PFSK-1 (cell line): ENCODE measurements around the gene ZNF439.

Experiments
- FOXP2 ChIP-seq: optimal IDR thresholded peaks from 2 replicates; pipeline ENCODE3; 2011; ENCODE audit warnings: borderline replicate concordance, control low read depth, inconsistent platforms; ENCODE audit not compliant: insufficient read depth; ENCODE audit errors: extremely low read length, extremely low read depth
- POLR2AphosphoS5 ChIP-seq: IDR thresholded peaks from 2 replicates; pipeline ENCODE4 v1.6.1; 2012; ENCODE audit warnings: low read depth, mild to moderate bottlenecking, control low read depth, low read length, moderate library complexity
- SIN3A ChIP-seq: IDR thresholded peaks from 2 replicates; pipeline ENCODE4 v1.6.1; 2012; ENCODE audit warnings: mild to moderate bottlenecking, low read length, moderate library complexity, borderline replicate concordance; ENCODE audit not compliant: insufficient read depth
- TAF1 ChIP-seq: IDR thresholded peaks from 2 replicates; pipeline ENCODE4 v1.6.1; 2012; ENCODE audit warnings: low read length, control low read depth, borderline replicate concordance; ENCODE audit not compliant: insufficient read depth
- TF ChIP-seq, protein P1 (sequence below), 2 experiments: IDR thresholded peaks; 2 replicates each; pipeline versions ENCODE4 v1.6.1 to v1.8.0; 2011 to 2012; ENCODE audit warnings: low read depth in 2 of 2, low read length in 2 of 2, control low read depth in 1 of 2, inconsistent platforms in 1 of 2, mild to moderate bottlenecking in 1 of 2, moderate library complexity in 1 of 2; ENCODE audit not compliant: insufficient read depth in 1 of 2

Gene ZNF439

GRCh38 chr19:11856596-11857250, 8.2 kb downstream of the ZNF439 start:
- TF ChIP-seq FOXP2 (no peak), POLR2AphosphoS5 (no peak), TAF1 (no peak), SIN3A (no peak)
- TF ChIP-seq, protein P1, sequence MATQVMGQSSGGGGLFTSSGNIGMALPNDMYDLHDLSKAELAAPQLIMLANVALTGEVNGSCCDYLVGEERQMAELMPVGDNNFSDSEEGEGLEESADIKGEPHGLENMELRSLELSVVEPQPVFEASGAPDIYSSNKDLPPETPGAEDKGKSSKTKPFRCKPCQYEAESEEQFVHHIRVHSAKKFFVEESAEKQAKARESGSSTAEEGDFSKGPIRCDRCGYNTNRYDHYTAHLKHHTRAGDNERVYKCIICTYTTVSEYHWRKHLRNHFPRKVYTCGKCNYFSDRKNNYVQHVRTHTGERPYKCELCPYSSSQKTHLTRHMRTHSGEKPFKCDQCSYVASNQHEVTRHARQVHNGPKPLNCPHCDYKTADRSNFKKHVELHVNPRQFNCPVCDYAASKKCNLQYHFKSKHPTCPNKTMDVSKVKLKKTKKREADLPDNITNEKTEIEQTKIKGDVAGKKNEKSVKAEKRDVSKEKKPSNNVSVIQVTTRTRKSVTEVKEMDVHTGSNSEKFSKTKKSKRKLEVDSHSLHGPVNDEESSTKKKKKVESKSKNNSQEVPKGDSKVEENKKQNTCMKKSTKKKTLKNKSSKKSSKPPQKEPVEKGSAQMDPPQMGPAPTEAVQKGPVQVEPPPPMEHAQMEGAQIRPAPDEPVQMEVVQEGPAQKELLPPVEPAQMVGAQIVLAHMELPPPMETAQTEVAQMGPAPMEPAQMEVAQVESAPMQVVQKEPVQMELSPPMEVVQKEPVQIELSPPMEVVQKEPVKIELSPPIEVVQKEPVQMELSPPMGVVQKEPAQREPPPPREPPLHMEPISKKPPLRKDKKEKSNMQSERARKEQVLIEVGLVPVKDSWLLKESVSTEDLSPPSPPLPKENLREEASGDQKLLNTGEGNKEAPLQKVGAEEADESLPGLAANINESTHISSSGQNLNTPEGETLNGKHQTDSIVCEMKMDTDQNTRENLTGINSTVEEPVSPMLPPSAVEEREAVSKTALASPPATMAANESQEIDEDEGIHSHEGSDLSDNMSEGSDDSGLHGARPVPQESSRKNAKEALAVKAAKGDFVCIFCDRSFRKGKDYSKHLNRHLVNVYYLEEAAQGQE (IDR thresholded peaks at IDR 0.05; ENCODE audit: insufficient read depth in 1 of 2, low read depth in 2 of 2, low read length in 2 of 2), result no peak

GRCh38 chr19:11860721-11861120, 12.2 kb downstream of the ZNF439 start:
- TF ChIP-seq, protein P1 (IDR thresholded peaks at IDR 0.05; ENCODE audit: insufficient read depth in 1 of 2, low read depth in 2 of 2, low read length in 2 of 2), result no peak
- TF ChIP-seq TAF1, result no peak
- TF ChIP-seq POLR2AphosphoS5, result no peak

DNA sequence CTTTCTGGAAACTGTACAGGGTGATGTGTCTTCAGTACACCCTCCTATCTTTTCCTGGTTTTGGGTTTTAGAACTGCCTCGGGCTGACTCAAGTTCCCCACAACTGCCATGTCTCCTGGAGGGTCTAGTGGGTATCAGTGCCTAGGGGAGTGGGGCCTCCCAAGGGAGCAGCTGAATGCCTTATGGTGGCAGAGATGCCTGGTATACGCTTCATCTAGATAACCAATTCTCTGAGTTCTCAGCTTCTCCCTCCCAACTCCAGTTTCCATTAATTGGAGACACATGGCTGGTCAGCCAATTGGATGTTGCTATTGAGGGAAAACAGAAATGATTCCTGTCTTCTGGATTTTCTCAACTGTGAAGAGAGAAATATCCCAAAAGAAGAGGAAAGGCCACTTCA, 12.8 kb downstream of the ZNF439 start:
- TF ChIP-seq TAF1 (no peak), POLR2AphosphoS5 (no peak), FOXP2 (no peak), SIN3A (no peak)
- TF ChIP-seq, protein P1 (IDR thresholded peaks at IDR 0.05; ENCODE audit: insufficient read depth in 1 of 2, low read depth in 2 of 2, low read length in 2 of 2), result no peak

DNA sequence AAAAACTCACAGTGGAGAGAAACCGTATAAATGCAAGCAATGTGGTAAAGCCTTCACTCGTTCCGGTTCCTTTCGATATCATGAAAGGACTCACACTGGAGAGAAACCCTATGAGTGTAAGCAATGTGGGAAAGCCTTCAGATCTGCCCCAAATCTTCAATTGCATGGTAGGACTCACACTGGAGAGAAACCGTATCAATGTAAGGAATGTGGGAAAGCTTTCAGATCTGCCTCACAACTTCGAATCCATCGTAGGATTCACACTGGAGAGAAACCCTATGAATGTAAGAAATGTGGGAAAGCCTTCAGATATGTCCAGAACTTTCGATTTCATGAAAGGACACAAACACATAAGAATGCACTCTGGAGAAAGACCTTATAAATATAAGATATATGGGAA, 19.7 kb downstream of the ZNF439 start:
- TF ChIP-seq SIN3A (no peak), TAF1 (no peak), POLR2AphosphoS5 (no peak), FOXP2 (no peak)
- TF ChIP-seq, protein P1 (IDR thresholded peaks at IDR 0.05; ENCODE audit: insufficient read depth in 1 of 2, low read depth in 2 of 2, low read length in 2 of 2), result no peak

DNA sequence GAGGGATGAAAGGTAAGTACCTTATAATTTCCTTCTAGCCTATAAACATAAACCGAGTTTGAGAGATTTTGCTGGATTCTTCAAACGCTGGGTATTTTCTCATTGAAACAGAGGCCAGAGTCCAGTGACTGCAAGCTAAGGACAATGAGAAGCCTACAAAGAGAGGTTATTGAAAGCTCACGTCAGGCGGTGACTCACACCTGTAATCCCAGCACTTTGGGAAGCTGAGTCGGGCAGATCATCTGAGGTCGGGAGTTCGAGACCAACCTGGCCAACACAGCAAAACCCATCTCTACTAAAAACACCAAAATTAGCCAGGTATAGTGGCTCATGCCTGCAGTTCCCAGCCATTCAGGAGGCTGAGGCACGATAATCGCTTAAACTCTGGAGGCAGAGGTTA, 24.1 kb downstream of the ZNF439 start:
- TF ChIP-seq, protein P1 (IDR thresholded peaks at IDR 0.05; ENCODE audit: insufficient read depth in 1 of 2, low read depth in 2 of 2, low read length in 2 of 2), result no peak
- TF ChIP-seq TAF1 (no peak), FOXP2 (no peak), POLR2AphosphoS5 (no peak), SIN3A (no peak)
